ENCODE measurements around the gene GPATCH4. TPM values are rescaled to one million over a fixed set of nuclear protein-coding genes. Genes with fewer than 3 reads are reported as not detected.
"Not testable (repeated sequence)": the region's sequence is repeated elsewhere in the genome, so short reads cannot be mapped to it uniquely, and the experiment has no call there.

GPATCH4 gene
- total RNA-seq, 4 donors from 2014 or later = 14.1 to 49.2 (median 24.5) TPM

- Histone ChIP-seq H3K4me1 (peaks cover 9 to 10% of the 10 kb centered on the region in 2 donors), H3K27ac (no peak overlapping the region), H3K4me3 (replicated peaks in 1 of 3) (no peak overlapping the region), H3K9me3 (no peaks in the 10 kb centered on the region), H3K36me3 (no peaks in the 10 kb centered on the region), H3K27me3 (peaks cover 23% of the 10 kb centered on the region)
- DNase-seq = no peak
- intact Hi-C loops (cut with DNase I) = no loop called here
- WGBS, 2 donors = 56 to 67% methylated on average over 6 of the region's 6 CpGs
- no peak for TF ChIP-seq POLR2A (IDR thresholded peaks at IDR 0.05)
- TF ChIP-seq CTCF (IDR thresholded peaks at IDR 0.05) = no peak
Observed at GRCh38 chr1:156639601-156640101, 38.4 kb upstream of the GPATCH4 start.

- Histone ChIP-seq H3K27me3 (peaks cover 23% of the 10 kb centered on the region), H3K4me1 (peaks cover 9 to 10% of the 10 kb centered on the region in 2 donors), H3K27ac (no peak overlapping the region), H3K4me3 (replicated peaks in 1 of 3) (no peak overlapping the region), H3K9me3 (no peaks in the 10 kb centered on the region), H3K36me3 (no peaks in the 10 kb centered on the region)
- DNase-seq = no peak
- intact Hi-C loops (cut with DNase I) = no loop called here
- TF ChIP-seq CTCF (IDR thresholded peaks at IDR 0.05) (no peak), POLR2A (IDR thresholded peaks at IDR 0.05) (no peak)
- 32 to 57% methylated on average over 5 to 8 of the region's 8 CpGs for WGBS, 2 donors
Observed at GRCh38 chr1:156638189-156638985, 37.1 kb upstream of the GPATCH4 start.

GRCh38 chr1:156632355-156632754 lies 31.1 kb upstream of the GPATCH4 start:
- H3K4me3 ChIP-seq (replicated peaks in 1 of 3) = no peak overlapping the region
- no peak for TF ChIP-seq CTCF (IDR thresholded peaks at IDR 0.05)
- no peak for TF ChIP-seq POLR2A (IDR thresholded peaks at IDR 0.05)
- no peaks in the 10 kb centered on the region for H3K36me3 ChIP-seq
- H3K4me1 ChIP-seq = no peaks in the 10 kb centered on the region
- H3K27me3 ChIP-seq = no peaks in the 10 kb centered on the region
- no peak for DNase-seq
- 54 to 70% methylated on average over 3 of the region's 3 CpGs for WGBS, 2 donors
- intact Hi-C loops (cut with DNase I) = no loop called here
- H3K9me3 ChIP-seq = no peaks in the 10 kb centered on the region
- no peak overlapping the region for H3K27ac ChIP-seq

- WGBS, 2 donors = 45 to 53% methylated on average over 9 of the region's 9 CpGs
- H3K9me3 ChIP-seq = not testable (repeated sequence)
Observed at GRCh38 chr1:156631152-156631551, 29.9 kb upstream of the GPATCH4 start.

GRCh38 chr1:156629823-156630449 lies 28.7 kb upstream of the GPATCH4 start:
- TF ChIP-seq CTCF (IDR thresholded peaks at IDR 0.05) (no peak), POLR2A (IDR thresholded peaks at IDR 0.05) (no peak)
- Histone ChIP-seq H3K9me3 (no peaks in the 10 kb centered on the region), H3K27ac (no peak overlapping the region), H3K36me3 (no peaks in the 10 kb centered on the region), H3K27me3 (peaks cover 7% of the 10 kb centered on the region), H3K4me1 (peaks cover 8 to 9% of the 10 kb centered on the region in 2 donors), H3K4me3 (replicated peaks in 1 of 3) (no peak overlapping the region)
- no peak for DNase-seq
- WGBS, 2 donors = 70 to 72% methylated on average over 8 of the region's 8 CpGs
- intact Hi-C loops (cut with DNase I) = no loop called here

More at GRCh38 chr1:156631152-156631551, 29.9 kb upstream of the GPATCH4 start:
- H3K36me3 ChIP-seq; DNase-seq; H3K4me3 ChIP-seq (replicated peaks in 1 of 3); intact Hi-C loops (cut with DNase I); H3K4me1 ChIP-seq; H3K27me3 ChIP-seq; H3K27ac ChIP-seq: not testable (repeated sequence)
